ENCODE results near the gene NTN3.

The NTN3 gene

GRCh38 chr16:2449118-2449517, 22.0 kb upstream of the NTN3 start:
- Histone ChIP-seq H3K9me3 (ENCODE audit: control insufficient read depth, insufficient read depth, low read length) (no peaks in the 10 kb centered on the region), H3K36me3 (ENCODE audit: control insufficient read depth, low read length) (peaks cover 90% of the 10 kb centered on the region), H3K27me3 (ENCODE audit: control insufficient read depth, low read length) (no peaks in the 10 kb centered on the region), H3K9me2 (replicated peaks; ENCODE audit: control insufficient read depth, low read length) (no peaks in the 10 kb centered on the region), H3K79me2 (ENCODE audit: control insufficient read depth, low read length) (peaks cover 7% of the 10 kb centered on the region; the same call in 1 of the 2 replicates), H4K20me1 (ENCODE audit: control insufficient read depth, insufficient read depth, low read depth, low read length) (no peaks in the 10 kb centered on the region), H3F3A (ENCODE audit: control insufficient read depth, insufficient read depth) (no peaks in the 10 kb centered on the region), H3K27ac (ENCODE audit: low read depth, low read length) (no peak overlapping the region), H3K4me2 (ENCODE audit: low read length) (no peak overlapping the region), H3K4me1 (ENCODE audit: control insufficient read depth, low read length) (no peaks in the 10 kb centered on the region), H3K4me3 (ENCODE audit: low read length) (no peak overlapping the region)
- TF ChIP-seq CTCF (IDR thresholded peaks at IDR 0.05; ENCODE audit: low read depth, low read length, poor library complexity, severe bottlenecking) (no peak), EZH2phosphoT487 (IDR thresholded peaks at IDR 0.05; ENCODE audit: borderline replicate concordance, low read length) (no peak)

GRCh38 chr16:2450535-2450934, 20.6 kb upstream of the NTN3 start:
- Histone ChIP-seq H3K36me3 (ENCODE audit: control insufficient read depth, low read length) (peaks cover 91% of the 10 kb centered on the region), H4K20me1 (ENCODE audit: control insufficient read depth, insufficient read depth, low read depth, low read length) (no peaks in the 10 kb centered on the region), H3K4me2 (ENCODE audit: low read length) (no peak overlapping the region), H3K27ac (ENCODE audit: low read depth, low read length) (no peak overlapping the region), H3K4me3 (ENCODE audit: low read length) (no peak overlapping the region), H3K79me2 (ENCODE audit: control insufficient read depth, low read length) (peaks cover 7% of the 10 kb centered on the region; the same call in 1 of the 2 replicates), H3K9me3 (ENCODE audit: control insufficient read depth, insufficient read depth, low read length) (no peaks in the 10 kb centered on the region), H3K4me1 (ENCODE audit: control insufficient read depth, low read length) (no peaks in the 10 kb centered on the region), H3F3A (ENCODE audit: control insufficient read depth, insufficient read depth) (no peaks in the 10 kb centered on the region), H3K9me2 (replicated peaks; ENCODE audit: control insufficient read depth, low read length) (no peaks in the 10 kb centered on the region), H3K27me3 (ENCODE audit: control insufficient read depth, low read length) (no peaks in the 10 kb centered on the region)
- TF ChIP-seq CTCF (IDR thresholded peaks at IDR 0.05; ENCODE audit: low read depth, low read length, poor library complexity, severe bottlenecking), result no peak
- TF ChIP-seq EZH2phosphoT487 (IDR thresholded peaks at IDR 0.05; ENCODE audit: borderline replicate concordance, low read length), result no peak

- peaks cover 93% of the 10 kb centered on the region for H3K36me3 ChIP-seq (ENCODE audit: control insufficient read depth, low read length)
- no peak overlapping the region for H3K4me3 ChIP-seq (ENCODE audit: low read length)
- peaks cover 7% of the 10 kb centered on the region; the same call in 1 of the 2 replicates for H3K79me2 ChIP-seq (ENCODE audit: control insufficient read depth, low read length)
- H3K9me2 ChIP-seq (replicated peaks; ENCODE audit: control insufficient read depth, low read length), result no peaks in the 10 kb centered on the region
- no peaks in the 10 kb centered on the region; the same call in 1 of the 2 replicates for H3F3A ChIP-seq (ENCODE audit: control insufficient read depth, insufficient read depth)
- no peak overlapping the region for H3K27ac ChIP-seq (ENCODE audit: low read depth, low read length)
- no peaks in the 10 kb centered on the region for H3K4me1 ChIP-seq (ENCODE audit: control insufficient read depth, low read length)
- H3K9me3 ChIP-seq (ENCODE audit: control insufficient read depth, insufficient read depth, low read length), result no peaks in the 10 kb centered on the region
- no peak for TF ChIP-seq EZH2phosphoT487 (IDR thresholded peaks at IDR 0.05; ENCODE audit: borderline replicate concordance, low read length)
- TF ChIP-seq CTCF (IDR thresholded peaks at IDR 0.05; ENCODE audit: low read depth, low read length, poor library complexity, severe bottlenecking), result no peak
- no peaks in the 10 kb centered on the region for H3K27me3 ChIP-seq (ENCODE audit: control insufficient read depth, low read length)
- H3K4me2 ChIP-seq (ENCODE audit: low read length), result no peak overlapping the region
- H4K20me1 ChIP-seq (ENCODE audit: control insufficient read depth, insufficient read depth, low read depth, low read length), result no peaks in the 10 kb centered on the region
These were observed 20.1 kb upstream of the NTN3 start for GRCh38 chr16:2450975-2451381.
